ENCODE results near the gene FLACC1.
A peak's percentile ranks its signal among the peaks of the same experiment; 100 is the strongest.

The FLACC1 gene, protein sequence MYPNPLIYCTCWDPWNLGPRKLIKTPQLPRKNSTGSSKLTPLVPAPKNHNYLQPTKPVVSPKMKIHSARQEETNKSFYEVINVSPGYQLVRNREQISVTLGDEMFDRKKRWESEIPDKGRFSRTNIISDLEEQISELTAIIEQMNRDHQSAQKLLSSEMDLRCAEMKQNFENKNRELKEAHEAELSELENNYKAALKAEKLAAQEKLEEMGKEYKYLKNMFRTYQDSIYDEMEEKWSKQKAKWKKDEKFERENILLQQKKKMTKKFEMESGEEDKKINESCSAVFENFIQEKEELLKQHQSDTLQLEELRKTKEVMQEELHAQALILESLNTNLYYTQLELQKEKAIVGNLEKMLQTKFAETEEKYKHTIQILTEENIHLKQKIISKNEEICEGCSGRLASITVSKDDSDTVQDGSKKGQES

DNA sequence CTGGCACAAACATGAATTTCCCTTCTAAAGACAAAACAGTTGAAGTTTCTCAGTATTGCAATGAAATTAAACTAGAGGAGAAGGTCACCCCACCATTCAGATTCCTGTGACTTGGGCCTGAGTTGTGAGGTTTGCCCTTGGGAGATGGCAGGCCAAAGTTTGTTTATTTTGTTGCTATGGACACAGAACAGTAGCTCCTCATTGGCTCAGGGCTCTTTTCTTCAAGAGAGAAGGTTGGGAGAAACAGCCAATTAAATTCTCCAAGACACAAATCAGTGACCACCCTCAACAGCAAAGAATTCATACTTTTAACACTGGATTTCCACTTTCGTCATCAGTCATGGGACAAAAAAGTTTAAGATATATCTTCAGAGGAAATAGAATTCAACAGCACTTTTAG is at the start of gene FLACC1:
Gene FLACC1, minus strand, starts transcription at position 125 of the 400 bp plus-strand sequence. CDS start 5,941 bp downstream, outside the sequence.
- no peak within 1 kb of the TSS for H3K4me3 ChIP-seq (ENCODE audit: low read depth, low read length)
- peak; percentile 17 for DNase-seq (ENCODE audit: low read depth)
- TF ChIP-seq, protein P1, sequence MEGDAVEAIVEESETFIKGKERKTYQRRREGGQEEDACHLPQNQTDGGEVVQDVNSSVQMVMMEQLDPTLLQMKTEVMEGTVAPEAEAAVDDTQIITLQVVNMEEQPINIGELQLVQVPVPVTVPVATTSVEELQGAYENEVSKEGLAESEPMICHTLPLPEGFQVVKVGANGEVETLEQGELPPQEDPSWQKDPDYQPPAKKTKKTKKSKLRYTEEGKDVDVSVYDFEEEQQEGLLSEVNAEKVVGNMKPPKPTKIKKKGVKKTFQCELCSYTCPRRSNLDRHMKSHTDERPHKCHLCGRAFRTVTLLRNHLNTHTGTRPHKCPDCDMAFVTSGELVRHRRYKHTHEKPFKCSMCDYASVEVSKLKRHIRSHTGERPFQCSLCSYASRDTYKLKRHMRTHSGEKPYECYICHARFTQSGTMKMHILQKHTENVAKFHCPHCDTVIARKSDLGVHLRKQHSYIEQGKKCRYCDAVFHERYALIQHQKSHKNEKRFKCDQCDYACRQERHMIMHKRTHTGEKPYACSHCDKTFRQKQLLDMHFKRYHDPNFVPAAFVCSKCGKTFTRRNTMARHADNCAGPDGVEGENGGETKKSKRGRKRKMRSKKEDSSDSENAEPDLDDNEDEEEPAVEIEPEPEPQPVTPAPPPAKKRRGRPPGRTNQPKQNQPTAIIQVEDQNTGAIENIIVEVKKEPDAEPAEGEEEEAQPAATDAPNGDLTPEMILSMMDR (IDR thresholded peaks at IDR 0.05; ENCODE audit: control insufficient read depth, extremely low read depth, insufficient read depth): no peak

DNA sequence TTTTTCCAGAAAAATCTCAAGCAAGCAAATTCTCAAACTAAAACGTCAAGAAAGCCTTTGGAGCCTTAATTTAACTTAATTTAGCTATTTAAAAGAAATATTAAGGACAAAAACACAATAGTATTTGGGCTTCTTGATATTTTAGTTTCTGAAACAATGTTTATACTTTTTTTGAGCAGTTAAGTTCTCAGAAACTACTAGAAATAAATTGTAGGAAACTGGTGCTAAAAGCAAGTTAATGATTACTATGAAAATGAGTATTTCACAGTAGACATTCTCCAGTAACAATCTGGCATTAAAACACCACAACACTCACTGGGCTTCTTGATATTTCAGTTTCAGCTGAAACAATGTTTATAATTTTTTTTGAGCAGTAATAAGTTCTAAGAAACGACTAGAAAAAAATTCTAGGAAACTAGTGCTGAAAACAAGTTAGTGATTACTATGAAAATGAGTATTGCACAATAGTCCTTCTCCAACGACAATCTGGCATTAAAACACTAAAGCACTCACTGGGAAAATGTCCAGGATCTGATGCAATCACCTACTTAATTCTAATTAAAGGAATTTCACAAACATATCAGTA is 49.0 kb upstream of the FLACC1 start:
- H3K4me3 ChIP-seq (ENCODE audit: low read depth, low read length): peak overlapping the region; percentile 36
- DNase-seq (ENCODE audit: low read depth): peak; percentile 59
- TF ChIP-seq, protein P1 (IDR thresholded peaks at IDR 0.05; ENCODE audit: control insufficient read depth, extremely low read depth, insufficient read depth): no peak

DNA sequence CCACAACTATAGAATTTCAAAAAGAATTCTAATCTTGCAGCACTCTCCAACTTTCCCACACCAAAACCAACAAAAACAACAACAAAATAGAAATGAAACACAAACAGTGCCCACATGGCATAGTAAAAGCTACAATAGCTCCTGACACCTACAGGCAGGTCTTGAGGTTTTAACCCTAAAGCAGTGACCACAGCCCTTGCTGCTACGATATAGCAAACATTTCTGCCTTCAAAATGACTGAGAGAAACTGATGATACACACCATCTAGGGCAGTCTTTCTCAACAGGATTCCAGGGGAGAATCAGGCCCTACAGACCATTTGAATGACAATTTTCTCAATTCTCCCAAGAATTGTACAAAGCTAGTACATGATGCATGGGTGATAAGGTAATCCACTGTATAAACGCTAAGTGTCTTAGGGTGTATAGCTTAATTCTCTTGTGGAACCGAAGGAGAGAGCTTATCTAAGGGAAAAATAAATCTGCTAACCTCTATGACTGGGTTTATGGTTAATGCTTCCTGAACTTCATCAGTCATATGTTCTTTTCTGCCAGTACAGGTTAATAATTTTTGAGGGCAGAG is 47.6 kb upstream of the FLACC1 start:
- DNase-seq (ENCODE audit: low read depth): no peak
- no peak overlapping the region for H3K4me3 ChIP-seq (ENCODE audit: low read depth, low read length)

DNA sequence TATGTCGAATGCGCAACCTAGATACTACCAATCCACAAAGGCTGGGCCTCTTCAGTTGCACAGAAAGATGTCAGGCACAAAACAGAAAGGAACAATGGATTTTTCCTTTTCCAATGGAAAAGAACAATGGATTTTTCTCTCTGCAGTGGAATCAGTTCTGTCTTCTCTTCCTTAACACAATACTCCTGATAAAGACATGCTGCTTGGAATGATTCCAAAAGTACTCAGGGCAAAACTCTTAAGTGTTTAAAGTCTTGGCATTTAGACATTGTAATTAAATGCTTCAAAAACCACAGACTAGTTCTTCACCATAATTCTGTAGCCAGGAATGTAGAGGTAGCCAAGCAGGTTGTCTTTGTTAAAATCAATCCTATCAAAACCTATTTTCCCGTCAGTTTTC is 46.7 kb upstream of the FLACC1 start:
- TF ChIP-seq, protein P1 (IDR thresholded peaks at IDR 0.05; ENCODE audit: control insufficient read depth, extremely low read depth, insufficient read depth): no peak
- DNase-seq (ENCODE audit: low read depth): peak; percentile 46
- no peak overlapping the region for H3K4me3 ChIP-seq (ENCODE audit: low read depth, low read length)

More for the DNA sequence above, 47.6 kb upstream of the FLACC1 start:
- TF ChIP-seq, protein P1 (IDR thresholded peaks at IDR 0.05; ENCODE audit: control insufficient read depth, extremely low read depth, insufficient read depth): no peak

DNA sequence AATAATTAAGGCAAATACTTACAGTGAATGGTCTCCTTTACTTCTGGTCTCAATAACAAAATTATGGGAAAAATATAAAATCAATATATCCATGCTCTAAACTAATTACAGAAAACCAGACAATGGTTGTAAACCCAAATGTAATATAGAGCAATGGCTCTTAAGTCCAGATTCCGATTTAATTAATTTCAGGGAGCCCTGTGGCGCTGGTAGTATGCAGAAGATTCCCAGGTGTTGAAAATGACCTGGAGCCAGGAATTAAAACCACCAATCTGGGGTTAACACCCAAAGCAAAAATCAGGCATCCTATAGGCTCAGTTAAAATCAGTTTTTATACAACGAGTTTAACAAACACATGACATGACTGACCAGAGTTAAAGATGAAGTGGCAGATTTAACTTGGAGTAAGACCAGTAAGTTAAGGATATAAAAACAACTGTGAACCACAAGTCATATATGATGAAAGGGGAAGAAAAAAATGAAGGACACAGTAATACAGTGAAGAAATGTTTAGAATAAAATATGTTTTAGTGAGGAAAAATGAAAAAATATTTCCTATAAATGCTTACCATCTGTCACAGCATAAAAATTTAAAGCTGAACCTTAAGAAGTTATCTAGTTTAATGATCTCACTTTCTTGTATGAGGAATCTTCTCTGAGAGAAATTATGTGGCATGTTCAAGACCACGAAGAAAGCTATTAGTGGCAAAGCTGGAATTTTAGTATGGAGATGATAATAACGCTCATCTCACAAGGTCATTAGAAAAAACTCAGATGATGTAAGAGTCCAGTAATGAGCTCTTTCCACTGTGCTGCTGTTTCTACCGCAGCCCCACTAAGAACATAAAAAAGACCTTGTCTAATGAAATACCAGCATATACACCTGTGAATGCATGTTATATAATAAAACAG is 45.8 kb upstream of the FLACC1 start:
- TF ChIP-seq, protein P1 (IDR thresholded peaks at IDR 0.05; ENCODE audit: control insufficient read depth, extremely low read depth, insufficient read depth): no peak
- no peak overlapping the region for H3K4me3 ChIP-seq (ENCODE audit: low read depth, low read length)
- DNase-seq (ENCODE audit: low read depth): no peak

DNA sequence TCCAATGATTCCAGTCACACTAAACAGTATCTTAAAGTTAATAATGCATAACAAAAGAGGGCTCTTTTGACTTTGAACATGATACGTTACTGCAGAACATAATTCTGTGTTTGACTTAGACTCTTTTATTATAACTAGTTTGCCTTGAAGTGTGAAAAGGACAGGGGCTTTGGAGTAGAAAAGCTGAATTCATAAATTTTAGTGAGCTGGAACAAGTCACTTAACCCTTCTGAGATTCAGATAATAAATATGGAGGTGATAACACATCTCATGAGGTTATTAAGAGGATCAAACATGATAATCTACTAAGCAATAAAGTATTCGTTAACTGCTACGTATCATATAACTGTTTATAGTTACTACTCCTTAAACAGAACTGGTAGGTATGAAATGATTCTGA is 44.7 kb upstream of the FLACC1 start:
- TF ChIP-seq, protein P1 (IDR thresholded peaks at IDR 0.05; ENCODE audit: control insufficient read depth, extremely low read depth, insufficient read depth): no peak
- no peak for DNase-seq (ENCODE audit: low read depth)
- H3K4me3 ChIP-seq (ENCODE audit: low read depth, low read length): no peak overlapping the region
